Natural killer cell (primary cell): ENCODE results near the gene CRYBA4. TPM values are rescaled to one million over a fixed set of nuclear protein-coding genes. Genes with fewer than 3 reads are reported as not detected.

Source experiments
- ATAC-seq, 3 donors: fragments of 150-1000 bp in 2 of 3; fragments of 200-7000 bp in 1 of 3; cut with Tn5 transposase; 1 replicate in 1 of 3; 2 replicates in 2 of 3; pipeline ENCODE4 v1.10.0; 2021; ENCODE audit warnings: mild to moderate bottlenecking in 2 of 3, moderate library complexity in 2 of 3
- DNase-seq, 2 donors: peaks; one replicate each; pipeline versions ENCODE4 v3.0.0 to v3.0.0-alpha.2; 2013 to 2021; ENCODE audit warnings: mixed read lengths in 1 of 2
- H3K27ac ChIP-seq: one replicate; pipeline ENCODE4 v1.5.1; 2013; ENCODE audit warnings: mild to moderate bottlenecking, low read length
- H3K27me3 ChIP-seq: one replicate; pipeline ENCODE4 v1.6.1; 2013; ENCODE audit warnings: low read length; ENCODE audit not compliant: control insufficient read depth, insufficient read depth
- H3K36me3 ChIP-seq: one replicate; pipeline ENCODE4 v1.6.1; 2013; ENCODE audit warnings: low read length; ENCODE audit not compliant: control insufficient read depth, insufficient read depth
- H3K4me1 ChIP-seq: one replicate; pipeline ENCODE4 v1.6.1; 2013; ENCODE audit warnings: low read length; ENCODE audit not compliant: control insufficient read depth, insufficient read depth
- H3K4me3 ChIP-seq: one replicate; pipeline ENCODE4 v1.5.1; 2013; ENCODE audit warnings: low read length
- H3K9me3 ChIP-seq: one replicate; pipeline ENCODE4 v1.6.1; 2013; ENCODE audit warnings: low read length; ENCODE audit not compliant: control insufficient read depth, insufficient read depth
- H3K27ac Mint-ChIP-seq, 2 donors: one replicate each; pipeline ENCODE4 v1.8.0; 2022; ENCODE audit warnings: mild to moderate bottlenecking in 2 of 2, mixed read lengths in 2 of 2, moderate library complexity in 1 of 2
- H3K27me3 Mint-ChIP-seq, 2 donors: one replicate each; pipeline ENCODE4 v1.8.0; 2022; ENCODE audit warnings: low read depth in 2 of 2, mixed read lengths in 2 of 2
- H3K36me3 Mint-ChIP-seq: one replicate; pipeline ENCODE4 v1.8.0; 2022; ENCODE audit warnings: mixed read lengths
- H3K4me1 Mint-ChIP-seq, 2 donors: one replicate each; pipeline ENCODE4 v1.8.0; 2022; ENCODE audit warnings: mixed read lengths in 2 of 2
- H3K4me3 Mint-ChIP-seq: one replicate; pipeline ENCODE4 v1.8.0; 2022; ENCODE audit warnings: mild to moderate bottlenecking, moderate library complexity, mixed read lengths
- H3K9me3 Mint-ChIP-seq, 2 donors: one replicate each; pipeline ENCODE4 v1.8.0; 2022; ENCODE audit warnings: mixed read lengths in 2 of 2
- CTCF ChIP-seq: fragments of 200-600 bp; IDR thresholded peaks from one replicate; pipeline ENCODE4 v1.8.0; 2022; ENCODE audit warnings: antibody characterized with exemption
- WGBS: methylation state at CpG from one replicate; pipeline ENCODE4 v1.1.7; 2013; ENCODE audit warnings: missing lambda C conversion rate; ENCODE audit not compliant: insufficient coverage; 5-methylcytosine and 5-hydroxymethylcytosine counted together
- intact Hi-C: fragments of 100-400 bp; cut with micrococcal nuclease; formaldehyde crosslinking; loops from one replicate; pipeline ENCODE4 v1.14.2; 2022
- total RNA-seq, 4 donors: library from RNA; stranded (reverse); fragments of 120-200 nt in 1 of 4; gene quantifications; one replicate each; pipeline versions ENCODE4 v1.2.3 to v1.2.4, GENCODE V29; 2013 to 2022

CRYBA4 gene
- total RNA-seq, 3 donors from 2014 or later (not counting 1 experiment from before 2014, with no cell fraction given), result 0.59 TPM; not detected in 2

DNA sequence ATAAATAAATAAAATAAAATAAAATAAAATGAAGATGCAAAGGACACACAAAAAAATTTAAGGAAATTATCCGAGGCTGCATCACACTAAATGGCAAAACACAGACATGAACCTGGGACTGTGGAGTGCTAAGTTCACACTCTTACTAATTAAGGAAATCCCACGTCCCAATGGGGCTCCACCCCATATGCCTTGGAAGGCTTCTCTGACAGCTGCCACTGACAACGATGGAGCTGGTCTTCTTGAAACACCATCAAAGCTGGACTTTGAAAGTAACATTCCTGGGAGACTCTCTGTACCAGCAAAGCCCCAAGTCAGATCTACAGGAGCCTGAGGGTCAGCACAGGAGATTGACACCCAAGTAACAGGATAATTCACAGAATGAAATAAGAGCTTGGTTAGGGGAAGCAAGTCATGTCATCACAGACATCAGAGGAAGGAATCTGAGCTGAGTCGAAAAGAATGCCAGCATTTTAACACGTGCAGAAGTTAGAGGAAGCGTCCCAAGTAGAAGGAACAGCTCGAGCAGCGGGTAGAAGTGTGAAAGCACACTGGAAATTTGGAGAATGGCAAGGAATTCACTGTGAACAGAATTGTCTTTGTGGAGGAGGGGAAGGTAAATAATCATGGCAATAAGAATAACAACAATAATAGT lies 45.6 kb upstream of the CRYBA4 start:
- intact Hi-C loops, result no loop called here
- no peak for DNase-seq
- H3K27ac ChIP-seq, result peak overlapping the region; percentile 32

DNA sequence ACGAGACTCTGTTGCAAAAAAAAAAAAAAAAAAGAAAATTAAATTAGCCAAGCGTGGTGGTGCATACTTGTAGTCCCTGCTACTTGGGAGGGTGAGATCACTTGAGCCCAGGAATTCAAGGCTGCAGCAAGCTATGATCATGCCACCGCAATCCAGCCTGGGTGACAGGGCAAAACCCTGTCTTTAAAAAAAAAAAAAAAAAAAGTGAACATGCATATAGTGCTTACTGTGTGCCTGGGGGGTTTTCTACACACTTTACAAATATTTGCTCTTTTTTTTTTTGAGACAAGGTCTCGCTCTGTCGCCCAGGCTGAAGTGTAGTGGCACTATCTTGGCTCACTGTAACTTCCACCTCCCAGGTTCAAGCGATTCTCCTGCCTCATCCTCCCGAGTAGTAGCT lies 44.7 kb upstream of the CRYBA4 start:
- H3K9me3 Mint-ChIP-seq, result no peaks in the 10 kb centered on the region
- Histone ChIP-seq H3K36me3 (peaks cover 25% of the 10 kb centered on the region), H3K9me3 (no peaks in the 10 kb centered on the region), H3K4me3 (no peak overlapping the region), H3K27ac (no peak overlapping the region), H3K27me3 (no peaks in the 10 kb centered on the region), H3K4me1 (peaks cover 92% of the 10 kb centered on the region)
- peaks cover 85 to 87% of the 10 kb centered on the region in 2 donors for H3K4me1 Mint-ChIP-seq
- no peak for TF ChIP-seq CTCF
- 83% methylated on average over 5 of the region's 7 CpGs for WGBS
- H3K36me3 Mint-ChIP-seq, result no peaks in the 10 kb centered on the region
- ATAC-seq (no peak), DNase-seq (no peak)
- H3K27me3 Mint-ChIP-seq, result no peaks in the 10 kb centered on the region
- intact Hi-C loops, result no loop called here
- H3K27ac Mint-ChIP-seq, result peak overlapping the region in 1 of 2 donors; percentile 92
- H3K4me3 Mint-ChIP-seq, result no peak overlapping the region

More for the DNA sequence above, 45.6 kb upstream of the CRYBA4 start:
- TF ChIP-seq CTCF, result no peak
- no peaks in the 10 kb centered on the region for H3K36me3 Mint-ChIP-seq
- H3K27me3 ChIP-seq, result no peaks in the 10 kb centered on the region
- H3K4me3 Mint-ChIP-seq, result peak overlapping the region; percentile 43
- no peaks in the 10 kb centered on the region for H3K9me3 ChIP-seq
- peak overlapping the region; percentile 76 to 77 for H3K27ac Mint-ChIP-seq
- peaks cover 87% of the 10 kb centered on the region in 2 donors for H3K4me1 Mint-ChIP-seq
- H3K4me1 ChIP-seq, result peaks cover 97% of the 10 kb centered on the region
- peaks cover 16% of the 10 kb centered on the region for H3K36me3 ChIP-seq
- WGBS, result 50% methylated on average over 8 of the region's 8 CpGs
- H3K27me3 Mint-ChIP-seq, result no peaks in the 10 kb centered on the region
- ATAC-seq, result no peak
- H3K9me3 Mint-ChIP-seq, result no peaks in the 10 kb centered on the region
- no peak overlapping the region for H3K4me3 ChIP-seq

GRCh38 chr22:26579331-26579886 lies 42.4 kb upstream of the CRYBA4 start:
- Histone ChIP-seq H3K4me3 (no peak overlapping the region), H3K27me3 (no peaks in the 10 kb centered on the region), H3K9me3 (no peaks in the 10 kb centered on the region), H3K36me3 (peaks cover 35% of the 10 kb centered on the region), H3K4me1 (peaks cover 86% of the 10 kb centered on the region), H3K27ac (peak overlapping the region; percentile 66)
- peak; percentile 87 for ATAC-seq
- H3K36me3 Mint-ChIP-seq, result no peaks in the 10 kb centered on the region
- H3K4me1 Mint-ChIP-seq, result peaks cover 77 to 78% of the 10 kb centered on the region in 2 donors
- 0% methylated on average over 8 of the region's 10 CpGs for WGBS
- peak; percentile 37 to 75 for DNase-seq
- no peaks in the 10 kb centered on the region for H3K27me3 Mint-ChIP-seq
- no peak for TF ChIP-seq CTCF
- intact Hi-C loops, result no loop called here
- H3K27ac Mint-ChIP-seq, result peak overlapping the region; percentile 79 to 92
- peak overlapping the region; percentile 79 for H3K4me3 Mint-ChIP-seq
- H3K9me3 Mint-ChIP-seq, result no peaks in the 10 kb centered on the region
